Measurements from ENCODE around the gene MEX3D.
"Not testable (repeated sequence)": the region's sequence is repeated elsewhere in the genome, so short reads cannot be mapped to it uniquely, and the experiment has no call there.

The MEX3D gene

DNA sequence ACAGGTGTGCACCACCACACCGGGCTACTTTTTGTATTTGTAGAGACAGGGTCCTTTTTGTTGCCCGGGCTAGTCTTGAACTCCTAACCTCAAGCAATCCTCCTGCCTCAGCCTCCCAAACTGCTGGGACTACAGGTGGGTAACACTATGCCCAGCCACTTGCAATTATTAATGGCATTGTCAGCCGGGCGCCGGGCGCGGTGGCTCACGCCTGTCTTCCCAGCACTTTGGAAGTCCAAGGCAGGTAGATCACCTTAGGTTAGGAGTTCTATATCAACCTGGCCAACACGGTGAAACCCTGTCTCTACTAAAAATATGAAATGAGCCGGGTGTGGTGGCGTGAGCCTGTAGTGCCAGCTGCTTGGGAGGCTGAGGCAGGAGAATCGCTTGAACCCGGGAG lies 2.7 kb upstream of the MEX3D start:
- no peak for DNase-seq

DNA sequence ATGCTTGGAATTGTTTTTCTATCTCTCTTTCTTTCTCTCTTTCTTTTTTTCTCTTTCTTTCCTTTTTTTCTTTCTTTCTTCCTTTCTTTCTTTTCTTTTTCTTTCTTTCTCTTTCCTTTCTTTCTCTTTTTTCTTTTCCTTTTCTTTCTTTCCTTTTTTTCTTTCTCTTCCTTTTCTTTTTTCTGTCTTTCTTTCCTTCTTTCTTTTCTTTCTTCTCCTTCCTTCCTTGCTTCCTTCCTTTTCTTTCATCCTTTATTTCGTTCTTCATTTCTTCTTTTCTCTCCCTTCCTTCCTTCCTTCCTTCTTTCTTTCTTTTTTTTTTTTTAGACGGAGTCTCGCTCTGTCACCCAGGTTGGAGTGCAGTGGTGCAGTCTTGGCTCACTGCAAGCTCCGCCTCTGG lies 1.9 kb upstream of the MEX3D start:
- no peak for DNase-seq

DNA sequence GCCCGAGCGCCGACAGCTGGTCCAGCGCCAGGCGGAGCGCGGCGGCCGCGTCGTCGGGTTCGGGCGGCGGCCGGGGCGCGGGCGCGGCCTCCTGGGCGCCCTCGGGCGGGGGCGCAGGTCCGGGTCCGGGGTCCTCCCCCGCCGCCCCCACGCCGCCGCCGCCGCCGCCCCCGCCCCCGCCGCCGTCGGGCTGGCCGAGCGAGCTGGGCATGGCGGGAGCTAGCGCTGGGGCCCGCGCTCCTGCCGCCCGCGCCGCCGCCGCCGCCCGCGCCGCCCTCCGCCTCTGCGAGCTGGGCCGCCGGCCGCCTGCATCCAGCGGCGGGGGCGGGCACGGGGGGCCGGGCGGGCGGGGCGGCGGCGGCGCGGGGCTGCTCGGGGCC lies 287 bp downstream of the MEX3D start:
- no peak for DNase-seq

DNA sequence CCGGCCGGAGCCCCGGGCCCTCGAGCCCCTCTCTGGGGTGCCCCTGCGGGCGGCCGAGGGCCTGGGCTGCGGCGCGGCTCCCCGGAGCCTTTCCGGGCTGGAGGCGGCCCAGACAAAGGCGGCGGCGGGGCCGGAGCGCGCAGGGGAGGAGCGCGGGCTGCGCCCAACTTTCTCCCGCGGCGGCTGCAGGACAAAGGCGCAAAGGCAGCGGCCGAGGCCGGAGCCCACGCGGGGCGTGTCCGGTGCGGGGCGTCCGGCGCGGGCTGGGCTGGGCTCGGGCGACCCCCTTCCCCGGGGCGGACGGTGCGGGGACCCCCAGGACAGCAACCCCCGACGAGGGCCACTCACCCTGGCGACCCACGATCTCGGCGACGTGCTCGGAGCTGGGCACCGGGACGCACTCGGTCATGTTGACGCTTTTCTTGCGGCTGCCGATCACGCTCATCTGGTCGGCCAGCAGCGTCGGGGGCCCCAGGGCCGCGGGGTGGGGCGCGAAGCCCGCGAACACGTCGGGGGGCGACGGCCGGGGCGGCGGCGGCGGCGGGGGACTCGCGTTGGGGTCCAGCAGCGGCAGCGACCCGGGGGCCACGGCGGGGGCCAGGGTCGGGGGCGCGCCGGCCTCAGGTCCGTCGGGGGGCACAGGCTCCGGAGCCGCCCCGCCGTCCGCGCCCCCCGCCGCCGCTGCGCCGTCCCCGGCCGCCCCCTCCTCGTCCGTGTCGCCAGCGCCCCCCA lies 843 bp downstream of the MEX3D start:
- DNase-seq: no peak

DNA sequence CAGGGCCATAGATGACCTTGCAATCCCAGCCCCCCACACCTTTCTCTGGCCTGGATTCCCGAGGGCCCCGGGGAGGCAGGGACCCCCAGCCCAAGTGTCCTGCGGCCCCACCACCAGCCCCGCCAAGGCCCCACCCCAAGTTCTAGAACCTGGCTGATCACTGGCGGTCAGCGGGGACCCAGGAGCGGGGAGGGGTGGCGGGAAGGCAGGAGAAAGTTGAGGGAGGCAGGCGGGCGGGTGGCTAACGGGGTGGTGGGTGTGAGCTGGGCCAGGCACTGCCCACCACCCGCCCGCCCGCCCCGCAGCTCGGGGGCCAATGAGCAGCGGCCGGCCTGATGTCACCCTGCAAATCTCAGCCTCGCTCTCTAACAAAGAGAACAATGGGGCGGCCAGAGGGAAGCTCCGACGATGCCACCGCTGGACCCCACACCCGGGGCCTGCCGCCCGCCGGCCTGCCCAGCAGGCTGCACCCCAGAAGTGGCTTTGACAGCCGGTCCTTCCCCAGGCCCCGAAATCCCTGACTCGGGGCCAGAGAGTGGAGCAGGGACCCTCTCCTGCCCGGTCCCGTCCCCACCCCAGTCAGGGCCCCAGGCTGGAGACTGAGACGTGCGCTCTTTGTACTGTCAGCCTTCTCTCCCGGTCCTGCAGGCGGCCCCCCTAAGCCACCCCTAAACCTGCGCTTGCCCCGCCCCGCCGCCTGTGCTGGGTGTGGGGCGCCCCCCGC lies 1.6 kb downstream of the MEX3D start:
- peak; percentile 32 for DNase-seq

DNA sequence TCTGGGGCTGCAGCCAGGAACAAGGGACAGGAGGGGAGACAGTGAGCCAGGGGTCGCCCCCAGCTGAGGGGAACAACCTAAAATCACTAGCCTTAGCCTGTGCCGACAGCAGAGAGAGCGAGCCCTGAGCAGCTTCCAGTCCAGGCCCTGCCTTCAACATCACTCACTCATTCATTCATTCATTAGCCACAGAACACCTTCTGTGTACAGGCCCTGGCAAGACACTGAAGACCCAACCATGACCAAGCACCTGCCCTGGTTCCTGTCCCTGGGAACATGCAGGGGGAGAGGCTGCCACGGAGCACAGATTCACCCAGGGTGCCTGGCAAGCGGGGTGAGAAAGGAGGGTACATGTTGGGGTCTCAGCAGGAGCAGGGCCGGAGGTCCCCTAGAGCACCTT lies 4.9 kb downstream of the MEX3D start:
- no peak for DNase-seq

DNA sequence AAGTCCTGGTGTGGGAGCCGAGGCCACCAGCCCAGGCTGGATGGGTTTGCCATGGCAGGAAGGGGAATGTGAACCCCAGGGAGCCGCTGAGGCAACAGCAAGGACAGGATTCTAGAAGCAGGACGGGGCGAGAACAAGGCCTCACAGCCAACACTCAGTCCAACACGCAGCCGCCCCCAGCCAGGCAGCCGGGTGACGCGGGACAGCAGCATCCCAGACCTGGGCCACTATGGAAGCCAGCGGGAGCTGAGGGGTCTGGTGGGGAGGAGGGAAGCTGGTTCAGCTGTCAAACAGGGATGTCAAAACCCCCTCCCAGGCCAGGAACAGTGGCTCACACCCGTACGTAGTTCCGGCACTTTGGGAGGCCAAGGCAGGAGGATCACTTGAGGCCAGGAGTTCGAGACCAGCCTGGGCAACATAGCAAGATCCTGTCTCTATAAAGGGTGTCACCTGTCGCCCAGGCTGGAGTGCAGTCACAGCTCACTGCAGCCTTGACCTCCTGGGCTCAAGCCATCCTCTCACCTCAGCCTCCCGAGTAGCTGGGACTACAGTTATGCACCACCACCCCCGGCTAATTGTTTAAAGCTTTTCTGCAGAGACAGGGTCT lies 6.8 kb downstream of the MEX3D start:
- DNase-seq: no peak

DNA sequence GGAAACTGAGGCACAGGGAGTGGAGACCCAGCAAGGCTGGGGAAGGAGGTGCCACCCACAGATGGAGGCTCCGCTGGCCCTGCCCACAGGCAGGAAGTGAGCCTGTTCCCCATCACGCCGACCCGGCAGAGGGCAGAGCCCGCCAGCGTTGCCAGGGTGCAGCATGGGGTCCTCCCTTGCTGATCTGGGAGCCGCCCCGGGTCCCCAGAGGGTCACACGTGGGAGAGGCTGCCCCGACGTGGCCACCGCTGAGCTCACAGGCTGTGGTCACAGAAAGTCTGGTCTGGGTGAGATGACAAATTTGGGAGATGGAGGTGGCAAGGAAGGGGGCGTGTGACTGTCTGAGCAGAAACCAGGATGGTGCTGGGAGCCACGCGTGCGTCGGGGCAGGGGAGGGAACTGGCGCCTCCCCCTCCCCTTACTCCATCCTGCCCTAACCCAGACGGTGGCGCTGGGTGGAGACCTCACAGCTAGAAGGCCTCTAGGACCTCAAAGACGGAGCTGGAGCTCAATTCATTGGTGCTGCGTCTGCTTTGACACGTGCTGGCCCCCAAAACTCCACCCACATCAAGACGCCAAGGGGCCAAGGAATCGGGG lies 7.7 kb downstream of the MEX3D start:
- DNase-seq: no peak

DNA sequence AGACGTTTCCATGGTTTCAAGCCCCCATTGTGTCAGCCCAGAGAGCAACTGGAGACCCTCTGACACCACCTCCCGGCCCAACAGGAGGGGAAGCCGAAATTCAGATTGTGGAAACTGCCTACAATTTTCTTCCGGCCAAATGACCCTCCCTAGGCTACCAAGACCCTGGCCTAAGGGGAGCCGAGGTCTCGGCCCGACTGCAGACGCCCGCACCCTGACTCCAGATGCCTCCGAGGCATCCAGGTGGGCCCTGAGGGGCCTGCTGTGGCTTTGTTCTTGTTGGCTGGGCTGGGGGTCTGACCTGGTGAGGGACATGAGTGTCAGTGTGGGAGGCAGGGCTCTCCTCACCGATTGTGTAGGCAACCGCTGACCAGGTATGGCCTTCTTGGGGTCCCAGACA lies 9.6 kb downstream of the MEX3D start:
- no peak for DNase-seq

DNA sequence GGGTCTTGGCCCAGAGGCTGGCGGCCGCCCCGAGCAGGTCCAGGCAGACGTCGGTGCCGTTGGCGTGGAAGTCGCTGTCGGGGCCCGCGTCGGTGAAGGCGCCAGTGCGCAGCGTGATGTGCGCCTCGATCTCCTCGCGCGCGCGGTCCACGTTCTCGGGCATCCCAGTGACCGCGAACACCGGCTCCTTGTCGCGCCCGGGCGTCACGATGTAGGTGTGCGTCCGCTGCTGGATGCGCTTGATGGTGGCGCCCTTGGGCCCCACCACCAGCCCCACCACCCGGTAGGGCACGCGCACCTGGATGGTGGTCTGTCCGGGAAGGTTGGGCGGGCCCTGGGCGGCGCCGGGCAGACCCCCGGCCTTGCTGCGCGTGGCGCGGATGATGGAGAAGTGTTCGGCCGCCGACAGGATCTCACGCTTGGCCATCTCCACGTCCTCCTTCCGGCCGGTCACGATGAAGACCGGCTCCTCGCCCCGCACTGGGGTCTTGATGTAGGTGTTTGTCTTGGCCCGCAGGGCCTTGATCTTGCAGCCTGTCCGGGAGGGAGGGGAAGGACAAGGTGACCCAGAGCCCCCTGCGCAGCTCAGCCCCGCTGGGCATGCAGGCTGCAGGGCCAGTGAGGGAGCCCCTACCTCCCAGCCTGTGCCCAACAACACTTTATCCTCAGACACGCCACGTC lies 11.6 kb downstream of the MEX3D start:
- DNase-seq: no peak

DNA sequence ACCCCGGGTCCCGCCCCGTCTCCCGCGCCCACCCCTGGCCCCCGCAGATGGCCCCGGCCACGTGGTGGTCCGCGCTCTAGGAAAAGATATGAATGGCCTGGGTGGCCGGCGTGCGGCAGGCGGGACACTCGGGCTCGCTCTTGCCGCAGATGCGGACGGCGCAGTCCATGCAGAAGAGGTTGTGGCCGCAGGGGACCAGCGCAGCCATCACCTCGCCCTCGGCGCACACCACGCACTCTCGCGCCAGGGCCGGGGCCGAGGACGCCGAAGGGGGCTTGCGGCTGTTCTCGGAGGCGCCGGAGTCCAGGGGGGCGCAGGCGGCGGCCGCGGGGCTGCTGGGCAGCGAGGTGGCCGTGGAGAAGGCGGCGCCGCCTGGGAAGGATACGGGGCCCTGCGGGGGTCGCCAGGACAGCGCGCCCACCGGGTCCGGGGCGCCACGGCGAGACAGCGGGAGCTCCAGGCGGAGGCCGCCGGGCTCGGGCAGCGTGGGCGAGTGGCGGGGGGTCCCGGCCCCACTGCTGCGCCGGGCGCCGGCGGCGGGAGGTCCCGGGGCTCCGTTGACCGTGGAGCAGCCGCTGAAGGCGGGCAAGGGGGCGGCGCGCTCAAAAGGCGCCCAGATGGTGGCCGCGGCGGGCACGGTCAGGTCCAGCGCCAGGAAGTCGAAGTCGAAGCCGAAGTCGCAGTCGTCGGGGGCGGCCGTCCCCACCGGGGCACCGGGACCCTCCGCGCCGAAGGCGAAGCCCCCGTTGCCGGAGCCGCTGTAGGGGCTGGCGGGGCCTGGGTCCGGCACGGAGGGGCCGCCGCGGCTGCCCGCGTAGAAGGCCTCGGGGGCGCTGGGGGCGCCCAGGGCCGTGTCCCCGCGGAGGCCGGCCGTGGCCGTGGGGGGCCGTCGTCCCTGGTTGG lies 12.4 kb downstream of the MEX3D start:
- DNase-seq: no peak

DNA sequence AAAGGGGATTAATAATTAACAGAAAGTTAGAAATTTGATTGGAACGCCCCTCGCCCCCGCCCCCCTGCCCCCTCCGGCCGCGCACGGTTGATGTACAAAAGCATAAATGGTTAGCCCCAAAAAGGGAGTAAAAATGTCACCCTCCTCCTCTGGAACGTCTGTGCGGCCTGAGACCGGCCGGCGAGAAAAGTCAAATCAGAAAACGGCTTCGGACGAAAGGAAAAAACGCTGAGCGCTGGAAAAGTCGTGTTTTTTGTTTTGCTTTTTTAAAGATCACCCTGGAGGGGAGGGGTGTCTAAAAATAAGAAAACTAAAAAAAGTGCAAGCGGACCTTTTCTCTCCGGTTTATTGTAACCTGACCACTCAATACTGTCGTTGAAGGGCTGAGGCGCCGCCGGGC lies 13.2 kb downstream of the MEX3D start:
- DNase-seq: no peak

DNA sequence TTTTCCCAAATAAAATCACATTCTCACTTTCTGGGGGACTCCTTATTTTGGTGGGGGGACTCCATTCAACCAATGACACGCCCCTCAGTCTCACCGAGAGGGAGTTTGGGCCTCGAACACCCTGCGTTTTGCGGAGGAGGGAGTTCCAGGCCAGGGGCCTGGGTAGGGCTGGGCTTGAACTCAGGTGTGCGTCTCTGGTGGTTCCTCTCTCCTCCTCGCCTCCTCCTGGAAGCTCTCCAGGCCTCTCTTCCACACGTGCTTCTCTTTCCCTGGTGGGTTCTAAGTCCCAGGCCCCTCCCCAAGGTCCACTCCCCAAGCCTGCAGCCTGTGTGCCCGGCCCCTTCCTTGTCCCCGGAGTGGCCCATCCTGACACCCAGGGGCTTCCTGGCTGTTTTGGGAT lies 14.7 kb downstream of the MEX3D start:
- no peak for DNase-seq

DNA sequence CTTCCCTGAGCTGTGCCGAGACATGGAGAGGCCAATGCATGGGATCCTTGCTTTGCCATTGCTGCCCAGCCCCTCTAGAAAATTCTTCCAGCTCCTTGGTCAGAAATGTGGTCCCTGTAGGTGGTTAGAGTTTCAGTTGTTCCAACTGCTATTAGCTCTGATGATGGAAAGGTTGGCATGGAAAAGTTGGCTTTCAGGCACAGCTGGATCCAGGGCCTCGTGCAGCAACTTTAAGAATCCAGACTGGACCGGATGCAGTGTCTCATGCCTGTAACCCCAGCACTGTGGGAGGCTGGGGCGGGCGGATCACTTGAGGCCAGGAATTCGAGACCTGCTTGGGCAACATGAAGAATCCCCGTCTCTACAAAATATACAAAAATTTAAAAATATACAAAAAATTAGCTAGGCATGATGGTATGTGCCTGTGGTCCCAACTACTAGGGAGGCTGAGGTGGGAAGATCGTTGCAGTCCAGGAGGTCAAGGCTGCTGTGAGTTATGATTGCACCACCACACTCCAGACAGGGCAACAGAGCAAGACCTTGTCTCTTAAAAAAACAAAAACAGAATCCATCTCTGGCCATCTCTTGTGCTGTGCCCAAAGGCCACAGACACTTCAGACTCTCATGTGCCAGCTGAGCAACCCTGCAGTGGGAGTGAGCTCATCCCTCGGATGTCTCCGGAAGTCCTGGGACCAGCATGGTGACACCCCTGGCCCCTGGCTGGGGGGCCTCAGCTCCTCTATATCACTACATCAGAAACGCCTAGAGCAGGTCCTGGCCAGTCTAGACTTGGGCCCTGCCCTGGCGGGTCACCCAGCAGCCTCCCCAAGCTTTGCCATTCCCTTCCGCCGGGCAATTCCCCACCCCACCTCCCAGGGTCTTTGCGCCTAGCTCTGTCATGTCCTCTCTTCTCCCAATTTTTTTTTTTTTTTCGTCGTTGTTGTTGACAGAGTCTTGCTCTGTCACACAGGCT lies 16.8 kb downstream of the MEX3D start:
- no peak for DNase-seq

DNA sequence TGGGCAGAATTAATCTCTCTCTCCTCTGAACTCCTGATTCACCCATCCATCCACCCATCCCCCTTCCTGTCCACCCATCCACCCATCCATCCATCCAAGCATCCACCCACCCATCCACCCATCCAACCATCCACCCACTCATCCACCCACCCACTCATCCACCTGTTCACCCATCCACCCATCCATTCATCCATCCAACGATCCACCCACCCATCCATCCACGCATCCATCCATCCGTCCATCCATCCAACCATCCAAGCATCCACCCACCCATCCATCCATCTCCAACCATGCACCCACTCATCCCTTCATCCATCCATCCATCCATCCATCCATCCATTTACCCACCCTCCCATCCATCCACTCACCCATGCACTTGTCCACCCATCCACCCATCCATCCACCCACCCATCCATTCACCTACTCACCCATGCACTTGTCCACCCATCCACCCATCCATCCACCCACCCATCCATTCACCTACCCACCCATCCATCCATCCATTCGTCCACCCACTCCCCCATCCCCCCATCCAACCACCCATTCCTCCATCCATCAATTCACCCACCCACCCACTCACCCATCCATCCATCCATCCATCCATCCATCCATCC lies 18.7 kb downstream of the MEX3D start:
- DNase-seq: no peak

DNA sequence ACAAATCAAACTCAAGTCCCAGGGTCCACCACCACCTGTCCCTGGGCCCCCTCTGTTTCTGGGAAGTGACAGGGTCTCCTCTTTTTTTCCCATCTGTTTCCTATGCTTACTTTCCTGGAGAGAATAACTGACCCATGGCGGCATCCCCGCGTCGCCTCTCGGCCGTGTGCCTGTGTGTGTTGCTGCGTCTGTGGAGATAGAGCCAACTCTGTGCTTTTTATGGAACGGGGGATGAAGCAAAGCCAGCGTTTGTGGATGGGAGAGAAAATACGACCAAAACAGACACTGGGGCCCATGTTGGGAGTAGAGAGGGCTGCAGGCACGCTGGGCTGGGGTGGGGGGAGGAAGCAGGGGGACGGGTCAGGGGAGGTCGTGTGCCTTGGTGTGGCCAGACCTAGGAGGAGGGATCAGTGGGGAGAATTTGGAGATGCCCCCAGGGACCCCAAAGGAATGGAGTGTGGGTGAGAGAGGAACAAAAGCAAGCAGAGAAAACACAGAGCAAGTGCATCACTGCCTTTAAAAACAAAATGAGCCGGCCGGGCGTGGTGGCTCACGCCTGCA lies 27.7 kb downstream of the MEX3D start:
- DNase-seq: no peak

DNA sequence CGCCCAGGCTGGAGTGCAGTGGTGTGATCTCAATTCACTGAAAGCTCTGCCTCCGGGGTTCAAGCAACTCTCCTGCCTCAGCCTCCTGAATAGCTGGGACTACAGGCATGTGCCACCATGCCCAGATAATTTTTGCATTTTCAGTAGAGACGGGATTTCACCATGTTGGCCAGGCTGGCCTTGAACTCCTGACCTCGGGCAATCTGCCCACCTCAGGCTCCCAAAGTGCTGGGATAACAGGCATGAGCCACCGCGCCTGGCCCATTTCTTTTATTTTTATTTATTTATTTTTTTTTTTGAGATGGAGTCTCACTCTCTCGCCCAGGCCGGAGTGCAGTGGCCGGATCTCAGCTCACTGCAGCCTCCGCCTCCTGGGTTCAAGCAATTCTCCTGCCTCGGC lies 28.4 kb downstream of the MEX3D start:
- not testable (repeated sequence) for DNase-seq

DNA sequence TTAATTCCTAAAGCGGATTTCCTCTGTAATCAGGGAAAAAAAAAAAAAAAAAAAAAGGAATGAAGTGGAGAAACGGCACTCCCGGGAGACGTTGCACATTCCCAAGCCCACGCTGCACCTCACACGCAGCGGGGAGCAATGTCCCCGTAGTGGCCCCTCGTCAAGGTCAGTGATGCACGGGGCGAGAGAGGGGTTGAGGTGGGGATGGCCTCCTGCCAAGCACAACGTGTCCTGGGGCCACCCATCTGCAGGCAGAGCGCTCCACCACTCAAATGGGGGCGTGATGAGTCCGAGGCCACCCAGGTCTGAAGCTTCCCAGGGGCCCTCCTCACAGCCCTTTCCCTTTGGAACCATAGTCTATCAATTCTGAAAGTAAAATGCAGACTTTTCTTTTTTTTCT lies 29.1 kb downstream of the MEX3D start:
- no peak for DNase-seq

DNA sequence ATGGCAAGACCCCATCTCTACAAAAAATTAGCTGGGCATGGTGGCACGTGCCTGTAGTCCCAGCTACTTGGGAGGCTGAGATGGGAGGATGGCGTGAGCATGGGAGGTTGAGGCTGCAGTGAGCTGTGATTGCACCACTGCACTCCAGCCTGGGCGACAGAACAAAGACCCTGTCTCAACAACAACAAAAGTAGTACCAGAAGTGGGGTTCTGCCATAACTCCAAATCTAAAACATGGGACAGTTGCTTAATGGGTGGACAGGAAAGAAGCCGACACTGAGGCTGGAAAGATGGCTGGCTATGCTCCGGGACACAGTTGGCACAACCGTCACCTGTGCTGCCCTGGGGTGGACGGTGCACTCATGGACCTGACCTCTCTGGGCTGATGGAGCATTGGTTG lies 32.4 kb downstream of the MEX3D start:
- not testable (repeated sequence) for DNase-seq

DNA sequence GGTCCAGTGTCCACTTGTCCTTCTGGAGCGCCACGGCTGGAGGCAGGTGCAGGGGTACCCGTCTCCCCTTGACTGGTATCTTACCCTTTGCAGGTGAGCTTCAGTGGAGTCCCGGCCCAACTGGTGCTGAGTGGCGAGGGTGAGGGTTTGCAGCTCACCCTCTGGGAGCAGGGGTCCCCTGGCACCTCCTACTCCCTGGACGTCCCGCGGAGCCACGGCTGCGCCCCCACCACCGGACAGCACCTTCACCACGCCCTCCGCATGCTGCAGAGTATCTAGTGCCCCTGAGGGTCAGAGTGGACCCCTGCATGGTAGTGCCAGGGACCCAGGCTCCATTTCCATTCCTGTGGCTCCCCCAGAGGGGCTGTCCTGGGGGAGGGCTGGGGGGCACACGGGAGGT lies 33.2 kb downstream of the MEX3D start:
- DNase-seq: no peak
